H1 (cell line): ENCODE measurements around the gene MIR17HG. TPM values are rescaled to one million over a fixed set of nuclear protein-coding genes. Genes with fewer than 3 reads are reported as not detected.
A peak's percentile ranks its signal among the peaks of the same experiment; 100 is the strongest.

ENCODE experiments used
- CTCF ChIA-PET: fragments of 300-600 bp; sonication (Branson Sonifier 250); formaldehyde crosslinking; loops from one replicate; lab custom pipeline; 2021; ENCODE audit not compliant: partially characterized antibody; lab: Charles Lee
- POLR2A ChIA-PET: fragments of 300-600 bp; sonication (Branson Sonifier 250); formaldehyde crosslinking; loops from one replicate; lab custom pipeline; 2021; ENCODE audit warnings: inconsistent platforms; ENCODE audit not compliant: partially characterized antibody; lab: Charles Lee
- DNase-seq, 2 experiments: peaks; one replicate each; pipeline versions ENCODE4 v3.0.0 to v3.0.0-alpha.2; 2010 to 2022; ENCODE audit warnings: low spot score in 2 of 2, low read depth in 1 of 2, mixed read lengths in 1 of 2
- FAIRE-seq: peaks from 2 replicates; lab custom pipeline; 2011; peaks lifted over from hg19 to GRCh38; lab: Jason Lieb, UNC
- H2AFZ ChIP-seq: 2 replicates; pipeline ENCODE4 v1.8.1; 2012; ENCODE audit warnings: low read length, inconsistent platforms
- H2AK5ac ChIP-seq: 2 replicates; pipeline ENCODE4 v1.6.1; 2013; ENCODE audit warnings: low read depth, low read length
- H2BK120ac ChIP-seq: replicated peaks from 2 replicates; pipeline ENCODE3; 2013; ENCODE audit warnings: low read depth, low read length, inconsistent platforms
- H2BK12ac ChIP-seq: 2 replicates; pipeline ENCODE4 v1.6.1; 2013; ENCODE audit warnings: low read depth, low read length
- H2BK15ac ChIP-seq: 2 replicates; pipeline ENCODE4 v1.6.1; 2013; ENCODE audit warnings: low read length
- H2BK20ac ChIP-seq: 2 replicates; pipeline ENCODE4 v1.6.1; 2013; ENCODE audit warnings: low read length
- H2BK5ac ChIP-seq: 2 replicates; pipeline ENCODE4 v1.6.1; 2013; ENCODE audit warnings: low read depth, low read length
- H3K14ac ChIP-seq: 2 replicates; pipeline ENCODE4 v1.6.1; 2013; ENCODE audit warnings: inconsistent platforms; ENCODE audit not compliant: insufficient read length
- H3K18ac ChIP-seq: 2 replicates; pipeline ENCODE4 v1.6.1; 2013; ENCODE audit warnings: low read length; ENCODE audit errors: extremely low read depth
- H3K23ac ChIP-seq: 2 replicates; pipeline ENCODE4 v1.6.1; 2013; ENCODE audit warnings: inconsistent platforms; ENCODE audit not compliant: insufficient read length
- H3K23me2 ChIP-seq: 2 replicates; pipeline ENCODE4 v1.6.1; 2013; ENCODE audit warnings: low read depth, low read length
- H3K27ac ChIP-seq: 2 replicates; pipeline ENCODE4 v1.6.1; 2011; ENCODE audit warnings: low read depth, low read length, inconsistent platforms
- H3K27me3 ChIP-seq, 4 experiments: replicated peaks in 1 of 4; 1 replicate in 1 of 4; 2 replicates in 3 of 4; pipeline versions ENCODE4 v1.6.1 to v1.8.1; 2011 to 2013; ENCODE audit warnings: low read length in 3 of 4, mild to moderate bottlenecking in 3 of 4, inconsistent platforms in 2 of 4, mixed read lengths in 2 of 4, moderate library complexity in 1 of 4; ENCODE audit not compliant: control insufficient read depth in 3 of 4, insufficient read depth in 3 of 4; ENCODE audit errors: extremely low read depth in 1 of 4
- H3K36me3 ChIP-seq, 4 experiments: 2 replicates each; pipeline versions ENCODE4 v1.6.1 to v1.8.1; 2011 to 2013; ENCODE audit warnings: mild to moderate bottlenecking in 4 of 4, low read length in 3 of 4, moderate library complexity in 2 of 4, control low read depth in 1 of 4, inconsistent platforms in 1 of 4; ENCODE audit not compliant: insufficient read depth in 4 of 4, control insufficient read depth in 2 of 4
- H3K4ac ChIP-seq: replicated peaks from 2 replicates; pipeline ENCODE3; 2013; ENCODE audit warnings: low read length, low read depth, mixed read lengths, inconsistent platforms; ENCODE audit not compliant: insufficient read length
- H3K4me1 ChIP-seq, 4 experiments: replicated peaks in 1 of 4; 1 replicate in 1 of 4; 2 replicates in 3 of 4; pipeline versions ENCODE4 v1.6.1 to v1.8.1; 2011 to 2013; ENCODE audit warnings: low read length in 3 of 4, inconsistent platforms in 2 of 4, mixed read lengths in 1 of 4; ENCODE audit not compliant: insufficient read depth in 4 of 4, control insufficient read depth in 3 of 4
- H3K4me2 ChIP-seq, 2 experiments: 2 replicates each; pipeline versions ENCODE4 v1.6.1 to v1.8.1; 2011 to 2013; ENCODE audit warnings: low read depth in 2 of 2, low read length in 2 of 2, control low read depth in 1 of 2, inconsistent platforms in 1 of 2, mild to moderate bottlenecking in 1 of 2; ENCODE audit not compliant: insufficient read depth in 1 of 2
- H3K4me3 ChIP-seq, 4 experiments: fragments of 200-600, 300-600 bp in 1 of 4; sonication (generic), shearing (Covaris generic), sonication (Bioruptor Twin) in 1 of 4; 2 replicates each; pipeline versions ENCODE4 v1.5.1 to v1.8.1; 2011 to 2016; ENCODE audit warnings: low read length in 4 of 4, low read depth in 3 of 4, control low read depth in 2 of 4, inconsistent platforms in 2 of 4, mild to moderate bottlenecking in 2 of 4, mixed read lengths in 1 of 4, moderate library complexity in 1 of 4; ENCODE audit not compliant: insufficient read depth in 2 of 4; ENCODE audit errors: extremely low read depth in 1 of 4
- H3K56ac ChIP-seq: replicated peaks from 2 replicates; pipeline ENCODE3; 2013; ENCODE audit warnings: low read depth, mild to moderate bottlenecking, mixed read lengths, low read length, inconsistent platforms; ENCODE audit not compliant: insufficient read length
- H3K79me1 ChIP-seq: 2 replicates; pipeline ENCODE4 v1.6.1; 2013; ENCODE audit warnings: low read depth, low read length, control low read depth
- H3K79me2 ChIP-seq, 2 experiments: 2 replicates each; pipeline versions ENCODE4 v1.6.1 to v1.8.1; 2012 to 2013; ENCODE audit warnings: low read length in 2 of 2, mild to moderate bottlenecking in 2 of 2, inconsistent platforms in 1 of 2; ENCODE audit not compliant: insufficient read depth in 2 of 2, control insufficient read depth in 1 of 2
- H3K9ac ChIP-seq, 4 experiments: replicated peaks in 1 of 4; 1 replicate in 1 of 4; 2 replicates in 3 of 4; pipeline versions ENCODE4 v1.6.1 to v1.8.1; 2011 to 2013; ENCODE audit warnings: low read depth in 3 of 4, low read length in 3 of 4, control low read depth in 2 of 4, mild to moderate bottlenecking in 2 of 4, moderate library complexity in 2 of 4, inconsistent platforms in 1 of 4; ENCODE audit errors: extremely low read depth in 1 of 4
- H3K9me3 ChIP-seq, 2 experiments: 2 replicates each; pipeline versions ENCODE4 v1.6.1 to v1.8.1; 2012 to 2013; ENCODE audit warnings: mild to moderate bottlenecking in 2 of 2, moderate library complexity in 2 of 2, control low read depth in 1 of 2, inconsistent platforms in 1 of 2, low read depth in 1 of 2, low read length in 1 of 2, mixed read lengths in 1 of 2; ENCODE audit not compliant: insufficient read depth in 2 of 2
- H4K20me1 ChIP-seq, 2 experiments: replicated peaks in 1 of 2; 2 replicates each; pipeline versions ENCODE3 to v1.8.1; 2011 to 2013; ENCODE audit warnings: inconsistent platforms in 2 of 2, low read length in 2 of 2, mild to moderate bottlenecking in 1 of 2; ENCODE audit not compliant: insufficient read depth in 2 of 2, control insufficient read depth in 1 of 2
- H4K5ac ChIP-seq: 2 replicates; pipeline ENCODE4 v1.6.1; 2013; ENCODE audit warnings: low read length, low read depth, mixed read lengths, inconsistent platforms; ENCODE audit not compliant: insufficient read length
- H4K8ac ChIP-seq: 2 replicates; pipeline ENCODE4 v1.8.0; 2013; ENCODE audit warnings: mild to moderate bottlenecking, moderate library complexity, low read length, inconsistent platforms; ENCODE audit not compliant: insufficient read depth; ENCODE audit errors: extremely low read depth
- H4K91ac ChIP-seq: replicated peaks from 2 replicates; pipeline ENCODE3; 2013; ENCODE audit warnings: low read length, mixed read lengths, inconsistent platforms; ENCODE audit not compliant: insufficient read length
- BACH1 ChIP-seq: IDR thresholded peaks from 2 replicates; pipeline ENCODE4 v1.6.1; 2012; ENCODE audit warnings: low read length, improper control_type of control experiment
- BRCA1 ChIP-seq: IDR thresholded peaks from 2 replicates; pipeline ENCODE4 v1.6.1; 2012; ENCODE audit warnings: low read depth, low read length, improper control_type of control experiment
- CHD2 ChIP-seq: IDR thresholded peaks from 2 replicates; pipeline ENCODE4 v1.6.1; 2012; ENCODE audit warnings: low read length, improper control_type of control experiment
- E2F6 ChIP-seq: IDR thresholded peaks from 2 replicates; pipeline ENCODE4 v1.6.1; 2012; ENCODE audit warnings: inconsistent platforms
- GABPA ChIP-seq: IDR thresholded peaks from 2 replicates; pipeline ENCODE4 v1.6.1; 2011; ENCODE audit warnings: mild to moderate bottlenecking, low read length, moderate library complexity, borderline replicate concordance; ENCODE audit not compliant: insufficient read depth
- NRF1 ChIP-seq: IDR thresholded peaks from 2 replicates; pipeline ENCODE4 v1.6.1; 2011; ENCODE audit warnings: mild to moderate bottlenecking, low read depth, low read length, improper control_type of control experiment
- RNF2 ChIP-seq: fragments of 200-900, 300-1000 bp; sonication (generic); IDR thresholded peaks from 2 replicates; pipeline ENCODE4 v1.7.1; 2016; ENCODE audit warnings: borderline replicate concordance, low read depth, mild to moderate bottlenecking, antibody characterized with exemption, low read length; ENCODE audit not compliant: poor library complexity, severe bottlenecking; ENCODE audit errors: missing control alignments
- SAP30 ChIP-seq: fragments of 300-600 bp; sonication (generic); IDR thresholded peaks from 2 replicates; pipeline ENCODE4 v1.7.1; 2012; ENCODE audit warnings: low read length, moderate library complexity, mild to moderate bottlenecking, inconsistent platforms; ENCODE audit not compliant: insufficient read depth, insufficient replicate concordance
- SIRT6 ChIP-seq: IDR thresholded peaks from one replicate; pipeline ENCODE4 v1.7.1; 2012; ENCODE audit warnings: low read length, inconsistent platforms
- SP1 ChIP-seq: IDR thresholded peaks from 2 replicates; pipeline ENCODE4 v1.6.1; 2011; ENCODE audit warnings: low read depth, low read length
- SP4 ChIP-seq: IDR thresholded peaks from 2 replicates; pipeline ENCODE4 v1.6.1; 2012; ENCODE audit warnings: low read length, inconsistent platforms
- SRF ChIP-seq: IDR thresholded peaks from 2 replicates; pipeline ENCODE4 v1.6.1; 2011; ENCODE audit warnings: mild to moderate bottlenecking, low read depth, low read length, moderate library complexity
- SUZ12 ChIP-seq: fragments of 200-600 bp; sonication (generic); IDR thresholded peaks from 2 replicates; pipeline ENCODE4 v1.6.1; 2012; ENCODE audit warnings: mild to moderate bottlenecking, inconsistent platforms, low read length, moderate library complexity, mixed read lengths
- ZNF274 ChIP-seq: IDR thresholded peaks from 2 replicates; pipeline ENCODE4 v1.7.0; 2012; ENCODE audit warnings: low read length, borderline replicate concordance; ENCODE audit errors: extremely low read depth
- WGBS, 2 experiments: shearing (Covaris generic) in 1 of 2; methylation state at CpG; one replicate each; pipeline versions ENCODE4 v1.1.6 to v1.1.7; 2013 to 2015; ENCODE audit warnings: low lambda C conversion rate in 2 of 2, mixed read lengths in 2 of 2, inconsistent platforms in 1 of 2, low coverage in 1 of 2, missing lambda C conversion rate in 1 of 2; ENCODE audit not compliant: insufficient replicate concordance in 2 of 2, insufficient coverage in 1 of 2, insufficient read length in 1 of 2; ENCODE audit errors: extremely low coverage in 1 of 2, missing lambda C conversion rate in 1 of 2; 5-methylcytosine and 5-hydroxymethylcytosine counted together
- polyA plus RNA-seq, 7 experiments: library from polyadenylated mRNA; depleted of rRNA in 3 of 7; stranded (reverse) in 5 of 7; unstranded in 2 of 7; fragments of >200 nt in 5 of 7; fragments of 200-250 nt in 2 of 7; gene quantifications; 1 replicate in 5 of 7; 2 replicates in 1 of 7; 4 replicates in 1 of 7; pipeline versions ENCODE4 v1.2.1 to v1.2.3, GENCODE V29; 2011 to 2013; ENCODE audit warnings: missing spikeins in 2 of 7, mixed read lengths in 2 of 7
- total RNA-seq: library from RNA; stranded (reverse); fragmentation: NEBNext Ultra II Directional; extraction: Animal tissue kit (Norgen Biotek cat#: 25700); gene quantifications from 2 replicates; pipeline ENCODE4 v1.2.1, GENCODE V29; 2021

MIR17HG gene
- total and polyA plus RNA-seq, 2 of the 8 experiments (the other 6 are each of a cell fraction or from before 2014, with no cell fraction given) = 11.5 to 36.9 TPM

- FAIRE-seq = no peak
- no peak overlapping the region for H2BK12ac ChIP-seq
- no peak overlapping the region for H3K14ac ChIP-seq
- no peak for DNase-seq
- H3K79me1 ChIP-seq = no peaks in the 10 kb centered on the region
- no peak overlapping the region for H3K9ac ChIP-seq
- 80% methylated on average over 1 of the region's 1 CpG; no CpG with 5 or more reads in 1 of the 2 experiments for WGBS, 2 experiments
- no peak overlapping the region for H3K18ac ChIP-seq
- H3K4me3 ChIP-seq = no peak overlapping the region
- H3K36me3 ChIP-seq = peaks cover 0 to 6% (median 0%) of the 10 kb centered on the region in 4 experiments; a peak in 2 of 8 replicates
- H3K4me1 ChIP-seq = no peaks in the 10 kb centered on the region
- H4K5ac ChIP-seq = no peak overlapping the region
- H2BK15ac ChIP-seq = no peak overlapping the region
- no peak overlapping the region for H2AFZ ChIP-seq
- no peaks in the 10 kb centered on the region for H3K9me3 ChIP-seq
- H4K20me1 ChIP-seq = peaks cover 0 to 6% of the 10 kb centered on the region in 2 experiments
- TF ChIP-seq RNF2 (no peak), SUZ12 (no peak), ZNF274 (no peak), CHD2 (no peak), BRCA1 (no peak), SRF (no peak), GABPA (no peak), E2F6 (no peak), SP4 (no peak), BACH1 (no peak), SIRT6 (no peak), SAP30 (no peak), SP1 (no peak), NRF1 (no peak)
- no peak overlapping the region for H2BK120ac ChIP-seq
- no peaks in the 10 kb centered on the region for H3K79me2 ChIP-seq
- H3K23ac ChIP-seq = peak overlapping the region; percentile 27
- H2BK5ac ChIP-seq = no peak overlapping the region
- no peak overlapping the region for H3K4ac ChIP-seq
- no peak overlapping the region for H3K56ac ChIP-seq
- no peaks in the 10 kb centered on the region for H3K23me2 ChIP-seq
- H3K4me2 ChIP-seq = no peak overlapping the region
- H2BK20ac ChIP-seq = no peak overlapping the region
- H4K8ac ChIP-seq = no peak overlapping the region
- POLR2A ChIA-PET = interaction anchor here (0.6 to 1.4 kb wide), 5 partner anchors 10 to 37 kb away, joined by 3 to 5 read pairs (median 3); no protein-coding TSS in a partner anchor
- no peak overlapping the region for H2AK5ac ChIP-seq
- no peak overlapping the region for H4K91ac ChIP-seq
- no peak overlapping the region for H3K27ac ChIP-seq
- CTCF ChIA-PET = interaction anchor here (1.1 kb wide), 1 partner anchor 19 kb away, joined by 3 read pairs; no protein-coding TSS in a partner anchor
- no peaks in the 10 kb centered on the region for H3K27me3 ChIP-seq
Measured at GRCh38 chr13:91362908-91363307, 15.4 kb downstream of the MIR17HG start.
